Endothelial cell of umbilical vein (primary cell): Measurements from ENCODE around the gene ZNF474. TPM values are rescaled to one million over a fixed set of nuclear protein-coding genes. Genes with fewer than 3 reads are reported as not detected.

Experiments
- BruUV-seq: library from RNA; stranded (reverse); fragments of 400-500 nt; replicated peaks from 2 replicates; lab custom pipeline; 2021; lab: Mats Ljungman, UMichigan
- CTCF ChIA-PET: fragments of 300-600, 350-600 bp; sonication (Branson Sonifier 250); formaldehyde crosslinking; loops from one replicate; lab custom pipeline; 2021; ENCODE audit warnings: antibody characterized with exemption, inconsistent platforms; lab: Charles Lee
- POLR2A ChIA-PET: fragments of 300-600, 350-600 bp; sonication (Branson Sonifier 250); formaldehyde crosslinking; loops from one replicate; lab custom pipeline; 2021; ENCODE audit warnings: antibody characterized with exemption, inconsistent platforms; lab: Charles Lee
- DNase-seq: peaks from one replicate; pipeline ENCODE4 v3.0.0-alpha.2; 2011; ENCODE audit warnings: low read depth, low spot score
- FAIRE-seq: peaks from 2 replicates; lab custom pipeline; 2011; peaks lifted over from hg19 to GRCh38; lab: Jason Lieb, UNC
- H2AFZ ChIP-seq: 2 replicates; pipeline ENCODE4 v1.6.0; 2012; ENCODE audit warnings: low read depth, low read length, control low read depth, inconsistent platforms
- H3K27ac ChIP-seq: 2 replicates; pipeline ENCODE4 v1.5.1; 2011; ENCODE audit warnings: low read depth, mild to moderate bottlenecking, control low read depth, low read length, moderate library complexity; ENCODE audit not compliant: insufficient read depth
- H3K27me3 ChIP-seq, 2 experiments: 2 replicates each; pipeline versions ENCODE4 v1.6.0 to v1.6.1; 2011; ENCODE audit warnings: low read length in 2 of 2, mixed read lengths in 1 of 2; ENCODE audit not compliant: control insufficient read depth in 2 of 2, insufficient read depth in 2 of 2
- H3K36me3 ChIP-seq, 2 experiments: 2 replicates in 1 of 2; 3 replicates in 1 of 2; pipeline ENCODE4 v1.5.1; 2011; ENCODE audit warnings: low read length in 2 of 2, mild to moderate bottlenecking in 1 of 2, moderate library complexity in 1 of 2; ENCODE audit not compliant: control insufficient read depth in 2 of 2, insufficient read depth in 2 of 2; ENCODE audit errors: extremely low read depth in 1 of 2
- H3K4me1 ChIP-seq: 3 replicates; pipeline ENCODE4 v1.5.1; 2011; ENCODE audit warnings: mild to moderate bottlenecking, low read length; ENCODE audit not compliant: control insufficient read depth, insufficient read depth; ENCODE audit errors: extremely low read depth
- H3K4me2 ChIP-seq: 2 replicates; pipeline ENCODE4 v1.6.1; 2011; ENCODE audit warnings: low read length, control low read depth, mixed read lengths; ENCODE audit not compliant: insufficient read depth
- H3K4me3 ChIP-seq, 3 experiments: fragments of 200-600 bp in 1 of 3; sonication (generic), shearing (Covaris generic) in 1 of 3; replicated peaks in 1 of 3; 2 replicates each; pipeline ENCODE4 v1.5.1; 2011 to 2016; ENCODE audit warnings: control low read depth in 3 of 3, low read length in 3 of 3, mild to moderate bottlenecking in 2 of 3, inconsistent platforms in 1 of 3, low read depth in 1 of 3, moderate library complexity in 1 of 3; ENCODE audit not compliant: insufficient read depth in 1 of 3
- H3K79me2 ChIP-seq: 2 replicates; pipeline ENCODE4 v1.6.0; 2012; ENCODE audit warnings: low read length, inconsistent platforms; ENCODE audit not compliant: control insufficient read depth, insufficient read depth
- H3K9ac ChIP-seq: replicated peaks from 2 replicates; pipeline ENCODE3; 2011; ENCODE audit warnings: low read length, control low read depth; ENCODE audit not compliant: insufficient read depth; ENCODE audit errors: extremely low read depth
- H3K9me1 ChIP-seq: replicated peaks from 3 replicates; pipeline ENCODE4 v1.6.0; 2011; ENCODE audit warnings: mild to moderate bottlenecking, low read length; ENCODE audit not compliant: control insufficient read depth, insufficient read depth; ENCODE audit errors: extremely low read depth
- H3K9me3 ChIP-seq: replicated peaks from 2 replicates; pipeline ENCODE4 v1.5.1; 2012; ENCODE audit warnings: low read length, inconsistent platforms; ENCODE audit not compliant: control insufficient read depth, insufficient read depth
- H4K20me1 ChIP-seq: replicated peaks from 2 replicates; pipeline ENCODE3; 2011; ENCODE audit warnings: mild to moderate bottlenecking, low read length; ENCODE audit not compliant: control insufficient read depth, insufficient read depth; ENCODE audit errors: extremely low read depth
- CTCF ChIP-seq, 2 donors: IDR thresholded peaks; 1 replicate in 1 of 2; 2 replicates in 1 of 2; pipeline ENCODE4 v1.5.1; 2011; ENCODE audit warnings: low read length in 2 of 2, mild to moderate bottlenecking in 2 of 2, moderate library complexity in 2 of 2, control low read depth in 1 of 2, inconsistent platforms in 1 of 2, low read depth in 1 of 2; ENCODE audit not compliant: insufficient read depth in 1 of 2; ENCODE audit errors: extremely low read depth in 1 of 2
- EZH2 ChIP-seq: IDR thresholded peaks from 2 replicates; pipeline ENCODE4 v1.6.1; 2012; ENCODE audit warnings: borderline replicate concordance, low read depth, mild to moderate bottlenecking, moderate library complexity, low read length, inconsistent platforms; ENCODE audit not compliant: severe bottlenecking
- GATA2 ChIP-seq: IDR thresholded peaks from 2 replicates; pipeline ENCODE4 v1.7.0; 2011; ENCODE audit warnings: low read depth, mild to moderate bottlenecking, moderate library complexity, mixed read lengths, low read length; ENCODE audit not compliant: insufficient read length, insufficient read depth
- dilution Hi-C: fragments of 300-500 bp; cut with MboI; formaldehyde crosslinking; loops from one replicate; pipeline ENCODE4 v1.15.0; 2019; ENCODE audit warnings: low sequenced_read_pairs; ENCODE audit not compliant: extremely low pct_ligation_motif_present
- intact Hi-C: fragments of 100-400 bp; cut with micrococcal nuclease; formaldehyde crosslinking; loops from one replicate; pipeline ENCODE4 v1.10.0; 2022
- polyA plus RNA-seq, 4 experiments: library from polyadenylated mRNA; depleted of rRNA in 3 of 4; stranded (reverse) in 3 of 4; unstranded in 1 of 4; fragments of >200 nt; gene quantifications; 2 replicates each; pipeline versions ENCODE4 v1.2.1 to v1.2.3, GENCODE V29; 2011 to 2012; ENCODE audit warnings: missing spikeins in 1 of 4
- total RNA-seq: library from RNA; stranded (reverse); gene quantifications from 2 replicates; pipeline ENCODE4 v1.2.3, GENCODE V29; 2021

The ZNF474 gene
- total and polyA plus RNA-seq, 2 donors (not counting 3 experiments of a cell fraction or from before 2014, with no cell fraction given), result 0.03 TPM; not detected in 1

GRCh38 chr5:122163121-122164069 is 34.0 kb downstream of the ZNF474 start:
- POLR2A ChIA-PET, result no interaction called here
- no peaks in the 10 kb centered on the region for H3K9me3 ChIP-seq
- DNase-seq (no peak), FAIRE-seq (no peak)
- no peaks in the 10 kb centered on the region for H3K36me3 ChIP-seq
- CTCF ChIA-PET, result interaction anchor here (1.0 to 1.4 kb wide), 4 partner anchors 13 to 193 kb away, joined by 3 to 4 read pairs (median 3); no protein-coding TSS in a partner anchor
- no peak overlapping the region for H3K4me2 ChIP-seq
- no peaks in the 10 kb centered on the region for H3K9me1 ChIP-seq
- no peaks in the 10 kb centered on the region for H3K4me1 ChIP-seq
- H3K9ac ChIP-seq, result no peak overlapping the region
- dilution Hi-C loops, result no loop called here
- H3K4me3 ChIP-seq, result no peak overlapping the region
- no peak overlapping the region for H3K27ac ChIP-seq
- no peak for TF ChIP-seq EZH2
- TF ChIP-seq CTCF (IDR thresholded peaks at IDR 0.05; ENCODE audit: extremely low read depth in 1 of 2, insufficient read depth in 1 of 2, low read depth in 1 of 2, low read length in 2 of 2), result no peak
- TF ChIP-seq GATA2, result no peak
- H2AFZ ChIP-seq, result no peak overlapping the region
- no peaks in the 10 kb centered on the region for H4K20me1 ChIP-seq
- BruUV-seq, result no TSS peak
- intact Hi-C loops, result no loop called here
- no peaks in the 10 kb centered on the region for H3K27me3 ChIP-seq
- no peaks in the 10 kb centered on the region for H3K79me2 ChIP-seq
